ENCODE measurements around the gene JAKMIP2.
"Not testable (repeated sequence)": the region's sequence is repeated elsewhere in the genome, so short reads cannot be mapped to it uniquely, and the experiment has no call there.

The JAKMIP2 gene

GRCh38 chr5:147553817-147554216, 228.7 kb downstream of the JAKMIP2 start:
- FAIRE-seq: not testable (repeated sequence)

GRCh38 chr5:147552897-147553296, 229.6 kb downstream of the JAKMIP2 start:
- FAIRE-seq: no peak

GRCh38 chr5:147551677-147552076, 230.9 kb downstream of the JAKMIP2 start:
- FAIRE-seq: no peak

GRCh38 chr5:147547730-147548129, 234.8 kb downstream of the JAKMIP2 start:
- no peak for FAIRE-seq

GRCh38 chr5:147544556-147544955, 238.0 kb downstream of the JAKMIP2 start:
- FAIRE-seq: no peak

- FAIRE-seq: no peak
Measured at GRCh38 chr5:147539053-147539452, 243.5 kb downstream of the JAKMIP2 start.

GRCh38 chr5:147538236-147538635, 244.3 kb downstream of the JAKMIP2 start:
- FAIRE-seq: no peak

Measured in TTC549 (cell line).